Heart left ventricle (tissue), 13 donors: Measurements from ENCODE around the gene LDHA.

Experiments used
- CTCF ChIP-seq, 12 donors: fragments of 200-600 bp; sonication (generic) in 4 of 12; IDR thresholded peaks; one replicate each; pipeline versions ENCODE4 v1.5.0 to v1.8.0; 2018 to 2022; ENCODE audit warnings: antibody characterized with exemption in 12 of 12, mild to moderate bottlenecking in 5 of 12
- POLR2A ChIP-seq, 2 donors: fragments of 450-650 bp; IDR thresholded peaks; one replicate each; pipeline ENCODE4 v1.6.1; 2017; ENCODE audit warnings: antibody characterized with exemption in 2 of 2, mild to moderate bottlenecking in 2 of 2, moderate library complexity in 2 of 2
- donor health status: ischemic (EF 13 %, LVEDD 7.1; RV severe dilation, severe dysfunction).
- donor health status: DM: no; HTN: yes; CAD: no.
- donor health status: DM: no; HTN: no; CAD: no.
- donor health status: ischemic (EF 25% LVEDD 6.9; RV normal size, moderate dysfunction).
- donor health status: ischemic (EF 25% LVEDD 5.7; RV mildly dilated, moderate dysfunction).
- donor health status: ischemic (EF 35%, LVEDD 5.7; RV mildly dilated, moderate dysfunction).
- donor health status: nonischemic (EF 11% LVEDD 7.7; RV severe dilation, severe dysfunction).
- donor health status: DM: yes; HTN: yes; CAD: no.
- donor health status: PGD.
- donor health status: ischemic (EF 29% LVEDD 5.4; RV normal size, mild dysfunction).
- donor health status: nonischemic (EF 23%, LVEDD 6.1; RV moderate dilation, normal function).

GRCh38 chr11:18379201-18379600 is 15.2 kb upstream of the LDHA start:
- TF ChIP-seq CTCF (IDR thresholded peaks at IDR 0.05) (no peak), POLR2A (IDR thresholded peaks at IDR 0.05) (no peak)
